Measurements from ENCODE around the gene DNAI1.
A peak's percentile ranks its signal among the peaks of the same experiment; 100 is the strongest.

The DNAI1 gene

DNA sequence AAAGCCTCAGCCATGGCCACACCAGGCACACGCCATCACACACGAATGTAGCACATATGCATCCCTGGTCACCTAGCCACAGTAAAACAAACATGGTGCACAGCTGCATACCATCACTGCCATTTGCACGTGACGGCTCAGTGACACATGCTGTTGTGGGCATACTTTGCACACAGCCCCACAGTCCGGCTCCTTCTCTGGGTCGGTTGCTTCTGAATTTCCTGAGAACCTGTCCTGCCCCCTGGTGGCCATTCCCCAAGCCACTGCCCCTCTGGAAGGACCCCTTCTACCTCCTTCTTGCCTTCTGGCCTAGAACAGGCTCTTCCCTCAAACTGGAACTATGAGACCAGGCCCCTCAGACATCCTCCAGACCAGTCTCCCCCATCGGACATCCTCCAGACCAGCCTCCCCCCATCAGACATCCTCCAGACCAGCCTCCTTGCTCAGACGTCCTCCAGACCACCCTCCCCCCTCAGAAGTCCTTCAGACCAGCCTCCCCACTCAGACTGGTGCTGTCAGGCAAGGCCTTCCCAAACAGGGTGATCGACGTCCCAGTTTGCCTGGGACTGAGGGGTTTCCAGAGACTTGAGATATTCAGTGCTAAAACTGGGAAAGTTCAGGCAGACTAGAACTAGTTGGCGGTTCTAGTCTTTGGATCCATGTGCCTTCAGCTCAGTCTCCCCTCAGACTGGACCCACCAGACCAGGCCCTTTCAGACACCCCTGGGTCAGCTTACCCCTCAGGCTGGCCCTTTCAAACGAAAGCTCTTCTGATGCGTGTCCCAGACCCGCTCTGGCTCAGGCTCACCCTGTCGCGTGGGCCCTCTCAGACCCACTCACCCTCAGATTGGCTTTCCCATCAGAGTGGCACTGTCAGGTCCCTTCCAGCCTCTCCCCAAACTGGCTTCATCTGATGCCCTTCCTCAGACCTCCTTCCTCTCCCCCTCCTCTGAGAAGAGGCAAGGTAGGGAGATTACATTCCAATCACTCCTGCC lies 88.5 kb downstream of the DNAI1 start:
- H3K9ac ChIP-seq (ENCODE audit: low read length in 5 of 5) = peak overlapping the region in 1 of 5 donors; percentile 12
- H3K4me3 ChIP-seq (ENCODE audit: low read depth in 1 of 5, low read length in 5 of 5) = no peak overlapping the region
- H3K4me1 ChIP-seq (ENCODE audit: control insufficient read depth in 5 of 5, insufficient read depth in 5 of 5, low read length in 5 of 5) = peaks cover 0 to 6% (median 5%) of the 10 kb centered on the region in 5 donors
- peaks cover 0 to 6% (median 4%) of the 10 kb centered on the region in 5 donors for H3K36me3 ChIP-seq (ENCODE audit: control insufficient read depth in 5 of 5, insufficient read depth in 5 of 5, low read length in 5 of 5)
- H3K9me3 ChIP-seq (ENCODE audit: control insufficient read depth in 5 of 5, low read length in 5 of 5) = peaks cover 0 to under 1% (median 0%) of the 10 kb centered on the region in 5 donors
- H3K27me3 ChIP-seq (ENCODE audit: control insufficient read depth in 5 of 5, insufficient read depth in 4 of 5, low read length in 5 of 5) = peaks cover 0 to 5% (median 0%) of the 10 kb centered on the region in 5 donors
- H3K27ac ChIP-seq (ENCODE audit: low read depth, low read length) = no peak overlapping the region

DNA sequence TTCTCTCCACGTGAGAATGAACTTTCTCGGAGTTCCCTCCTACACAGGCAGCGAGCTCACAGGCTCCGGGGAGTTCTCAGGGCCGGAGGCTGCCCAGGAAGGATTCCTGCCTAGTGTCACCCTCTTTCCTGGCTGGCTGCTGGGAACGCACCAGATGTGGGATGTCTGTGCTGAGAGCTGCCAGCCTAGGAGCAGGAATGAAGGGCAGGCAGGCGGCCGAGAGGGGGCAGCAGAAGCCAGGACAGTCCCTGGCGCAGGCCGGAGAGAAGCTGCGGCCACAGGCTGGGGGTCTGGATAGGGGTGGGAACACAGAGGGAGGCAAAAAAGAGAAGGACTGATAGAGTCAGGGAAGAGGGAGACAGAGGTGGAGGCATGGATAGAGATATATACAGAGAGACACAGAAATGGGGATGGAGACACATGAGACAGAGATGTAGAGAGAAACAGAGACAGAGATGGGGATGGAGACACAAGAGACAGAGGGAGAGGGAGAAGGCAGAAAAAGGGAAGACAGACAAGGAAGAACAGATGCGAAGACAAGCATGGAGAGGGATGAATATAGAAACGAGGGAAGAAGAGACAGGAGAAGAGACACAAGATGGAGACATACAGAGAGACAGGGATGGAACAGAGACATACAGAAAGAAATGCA lies 89.5 kb downstream of the DNAI1 start:
- Histone ChIP-seq H3K4me1 (ENCODE audit: control insufficient read depth in 5 of 5, insufficient read depth in 5 of 5, low read length in 5 of 5) (peaks cover 0 to 6% (median 5%) of the 10 kb centered on the region in 5 donors), H3K9me3 (ENCODE audit: control insufficient read depth in 5 of 5, low read length in 5 of 5) (no peaks in the 10 kb centered on the region), H3K27ac (ENCODE audit: low read depth, low read length) (no peak overlapping the region), H3K27me3 (ENCODE audit: control insufficient read depth in 5 of 5, insufficient read depth in 4 of 5, low read length in 5 of 5) (peaks cover 0 to 5% (median 0%) of the 10 kb centered on the region in 5 donors), H3K4me3 (ENCODE audit: low read depth in 1 of 5, low read length in 5 of 5) (no peak overlapping the region), H3K36me3 (ENCODE audit: control insufficient read depth in 5 of 5, insufficient read depth in 5 of 5, low read length in 5 of 5) (peaks cover 0 to 15% (median 4%) of the 10 kb centered on the region in 5 donors), H3K9ac (ENCODE audit: low read length in 5 of 5) (peak overlapping the region in 1 of 5 donors; percentile 12)

DNA sequence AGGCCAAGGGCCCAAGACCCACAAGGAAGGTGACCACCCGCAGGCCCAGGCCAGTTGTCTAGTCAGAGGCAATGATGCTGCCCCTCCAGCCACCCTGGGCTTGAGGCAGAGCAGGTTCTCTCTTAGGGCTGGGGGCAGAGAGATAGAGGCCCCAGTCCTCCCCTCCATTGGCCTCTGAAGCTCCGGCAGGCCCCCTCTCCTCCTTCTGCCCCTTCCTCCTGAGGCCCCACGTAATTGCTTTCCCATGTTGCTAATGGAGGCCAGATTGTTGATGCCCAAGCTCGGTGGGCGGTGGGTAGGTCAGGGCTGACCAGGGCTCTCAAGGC lies 90.8 kb downstream of the DNAI1 start:
- no peak overlapping the region for H3K9ac ChIP-seq (ENCODE audit: low read length in 5 of 5)
- peaks cover 0 to 27% (median 14%) of the 10 kb centered on the region in 5 donors for H3K36me3 ChIP-seq (ENCODE audit: control insufficient read depth in 5 of 5, insufficient read depth in 5 of 5, low read length in 5 of 5)
- H3K4me1 ChIP-seq (ENCODE audit: control insufficient read depth in 5 of 5, insufficient read depth in 5 of 5, low read length in 5 of 5) = peaks cover 0 to 6% (median 5%) of the 10 kb centered on the region in 5 donors
- peaks cover 0 to 5% (median 0%) of the 10 kb centered on the region in 5 donors for H3K27me3 ChIP-seq (ENCODE audit: control insufficient read depth in 5 of 5, insufficient read depth in 4 of 5, low read length in 5 of 5)
- H3K4me3 ChIP-seq (ENCODE audit: low read depth in 1 of 5, low read length in 5 of 5) = no peak overlapping the region
- H3K9me3 ChIP-seq (ENCODE audit: control insufficient read depth in 5 of 5, low read length in 5 of 5) = no peaks in the 10 kb centered on the region
- no peak overlapping the region for H3K27ac ChIP-seq (ENCODE audit: low read depth, low read length)

DNA sequence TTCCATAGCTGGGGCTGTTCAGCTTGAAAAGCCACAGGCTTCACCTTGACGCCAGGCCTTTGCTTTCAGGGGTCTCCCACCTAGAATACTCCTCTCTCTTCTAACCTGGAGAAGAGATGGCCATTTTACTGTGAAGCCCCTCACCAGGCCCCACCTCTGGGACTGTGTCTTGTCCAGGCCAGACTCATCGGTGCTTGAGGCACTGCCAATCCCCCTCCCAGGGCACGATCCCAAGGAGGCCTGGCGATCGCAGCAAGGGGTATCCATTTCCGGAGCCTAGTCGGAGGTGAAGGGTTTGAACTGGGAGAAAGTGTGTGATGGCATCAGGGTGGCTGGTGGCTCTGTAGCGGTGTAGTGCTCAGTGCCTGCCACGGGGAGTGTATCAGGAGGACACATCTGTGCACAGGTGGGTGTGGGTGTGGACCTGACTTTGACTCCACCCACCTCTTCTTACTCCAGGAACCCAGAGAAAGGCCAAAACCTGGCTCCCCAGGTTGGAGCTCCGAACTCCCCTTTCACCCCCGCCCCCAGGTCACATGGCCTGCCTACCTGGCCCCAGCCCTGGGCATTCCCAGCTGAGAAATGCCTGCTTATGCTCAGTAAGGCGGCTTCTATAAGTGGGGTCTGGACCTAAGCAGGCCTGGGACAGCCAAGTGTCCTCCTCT lies 91.5 kb downstream of the DNAI1 start:
- Histone ChIP-seq H3K27ac (ENCODE audit: low read depth, low read length) (no peak overlapping the region), H3K9me3 (ENCODE audit: control insufficient read depth in 5 of 5, low read length in 5 of 5) (no peaks in the 10 kb centered on the region), H3K36me3 (ENCODE audit: control insufficient read depth in 5 of 5, insufficient read depth in 5 of 5, low read length in 5 of 5) (peaks cover 0 to 33% (median 15%) of the 10 kb centered on the region in 5 donors), H3K27me3 (ENCODE audit: control insufficient read depth in 5 of 5, insufficient read depth in 4 of 5, low read length in 5 of 5) (peaks cover 0 to 5% (median 0%) of the 10 kb centered on the region in 5 donors), H3K4me3 (ENCODE audit: low read depth in 1 of 5, low read length in 5 of 5) (no peak overlapping the region), H3K4me1 (ENCODE audit: control insufficient read depth in 5 of 5, insufficient read depth in 5 of 5, low read length in 5 of 5) (peaks cover 1 to 14% (median 6%) of the 10 kb centered on the region in 5 donors), H3K9ac (ENCODE audit: low read length in 5 of 5) (no peak overlapping the region)

DNA sequence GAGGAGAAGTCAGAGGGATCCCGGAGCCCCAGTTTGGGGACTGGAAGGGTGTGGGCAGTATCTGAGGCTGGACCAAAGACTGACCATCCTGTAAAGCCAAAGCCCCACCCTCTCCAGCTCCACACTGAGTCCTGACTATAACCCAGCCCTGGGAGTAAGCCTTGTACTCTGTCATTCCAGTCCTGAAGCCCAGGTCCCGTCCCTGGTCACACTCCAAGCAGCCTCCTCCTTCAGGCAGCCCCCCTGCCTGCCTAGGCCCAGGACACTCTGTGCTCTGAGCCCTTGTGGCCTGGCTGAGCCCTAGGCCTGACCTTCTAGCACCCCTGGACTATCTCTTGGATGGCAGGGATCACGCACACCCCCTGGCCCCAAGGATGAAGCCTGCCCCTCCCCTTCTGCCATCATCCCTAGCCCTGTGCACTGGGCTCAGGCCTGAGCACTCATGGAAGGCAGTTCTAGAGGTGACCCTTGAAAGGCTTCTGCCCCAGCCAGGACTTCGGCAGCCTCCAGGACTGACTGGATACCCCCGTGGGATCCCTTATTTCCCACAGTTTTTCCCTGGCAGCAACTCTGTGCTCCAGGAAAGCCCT lies 92.2 kb downstream of the DNAI1 start:
- Histone ChIP-seq H3K27ac (ENCODE audit: low read depth, low read length) (no peak overlapping the region), H3K9me3 (ENCODE audit: control insufficient read depth in 5 of 5, low read length in 5 of 5) (no peaks in the 10 kb centered on the region), H3K9ac (ENCODE audit: low read length in 5 of 5) (no peak overlapping the region), H3K27me3 (ENCODE audit: control insufficient read depth in 5 of 5, insufficient read depth in 4 of 5, low read length in 5 of 5) (peaks cover 0 to 4% (median 0%) of the 10 kb centered on the region in 5 donors), H3K4me3 (ENCODE audit: low read depth in 1 of 5, low read length in 5 of 5) (no peak overlapping the region), H3K36me3 (ENCODE audit: control insufficient read depth in 5 of 5, insufficient read depth in 5 of 5, low read length in 5 of 5) (peaks cover 0 to 33% (median 15%) of the 10 kb centered on the region in 5 donors), H3K4me1 (ENCODE audit: control insufficient read depth in 5 of 5, insufficient read depth in 5 of 5, low read length in 5 of 5) (peaks cover 4 to 19% (median 9%) of the 10 kb centered on the region in 5 donors)

DNA sequence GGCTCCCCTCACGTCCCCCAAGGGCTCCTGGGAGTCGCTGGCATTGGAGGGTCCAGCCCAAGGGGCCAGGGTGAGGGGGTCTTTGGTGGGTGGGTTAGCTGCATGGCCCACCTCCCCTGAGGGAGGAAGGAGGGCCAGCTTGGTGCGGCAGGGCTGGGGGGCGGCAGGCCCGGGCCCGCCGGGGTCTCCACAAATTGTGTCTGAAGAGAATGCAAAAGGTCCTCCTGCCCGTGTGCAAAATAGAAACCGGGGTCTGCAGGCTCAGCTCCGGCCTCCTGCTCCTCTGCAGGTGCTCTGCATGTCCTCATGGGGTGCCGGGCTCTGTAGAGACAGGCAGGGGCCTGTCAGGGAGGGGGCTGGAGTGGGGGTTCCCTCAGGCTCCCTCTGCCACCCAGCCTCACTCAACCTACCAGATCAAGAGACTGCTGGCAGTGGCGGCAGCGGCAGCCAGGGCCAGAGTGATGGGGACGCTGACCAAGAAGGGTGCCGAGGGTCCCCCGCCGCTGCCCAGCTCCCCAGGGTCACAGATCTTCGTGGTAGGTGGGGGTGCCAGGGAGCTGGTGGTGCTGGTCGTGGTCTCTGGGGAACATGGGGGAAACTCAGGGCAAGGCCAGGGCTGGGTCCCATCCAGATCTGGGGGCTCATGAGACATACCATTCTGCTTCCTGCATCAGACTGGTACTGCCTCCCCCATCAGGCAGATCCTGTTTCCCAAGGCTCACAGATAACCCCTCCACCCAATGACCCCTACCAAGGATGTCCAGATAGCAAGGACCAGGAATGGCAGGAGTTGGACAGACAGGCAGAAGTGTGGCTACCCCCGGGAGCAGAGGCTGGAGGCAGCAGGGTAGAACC lies 93.4 kb downstream of the DNAI1 start:
- Histone ChIP-seq H3K9ac (ENCODE audit: low read length in 5 of 5) (no peak overlapping the region), H3K27ac (ENCODE audit: low read depth, low read length) (no peak overlapping the region), H3K4me3 (ENCODE audit: low read depth in 1 of 5, low read length in 5 of 5) (no peak overlapping the region), H3K9me3 (ENCODE audit: control insufficient read depth in 5 of 5, low read length in 5 of 5) (no peaks in the 10 kb centered on the region), H3K36me3 (ENCODE audit: control insufficient read depth in 5 of 5, insufficient read depth in 5 of 5, low read length in 5 of 5) (peaks cover 0 to 34% (median 15%) of the 10 kb centered on the region in 5 donors), H3K27me3 (ENCODE audit: control insufficient read depth in 5 of 5, insufficient read depth in 4 of 5, low read length in 5 of 5) (peaks cover 0 to 4% (median 0%) of the 10 kb centered on the region in 5 donors), H3K4me1 (ENCODE audit: control insufficient read depth in 5 of 5, insufficient read depth in 5 of 5, low read length in 5 of 5) (peaks cover 2 to 19% (median 9%) of the 10 kb centered on the region in 5 donors)

DNA sequence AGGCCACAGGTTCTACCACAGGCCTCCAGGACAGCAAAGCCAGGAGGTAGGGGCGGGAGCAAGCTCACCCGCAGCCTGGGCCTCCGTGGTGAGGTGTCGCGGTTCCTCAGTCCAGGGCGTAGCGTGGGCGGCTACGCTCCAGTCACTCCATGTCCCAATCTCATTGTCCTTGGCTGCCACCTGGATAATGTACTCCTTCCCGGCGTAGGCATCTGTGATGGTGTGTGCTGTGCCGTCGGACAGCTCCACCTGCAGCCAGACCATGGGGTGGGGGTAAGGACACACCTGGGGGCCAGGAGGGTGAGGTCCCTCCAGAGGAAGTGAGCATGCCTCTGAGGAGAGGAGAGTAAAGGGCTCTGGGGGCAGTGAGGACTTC lies 94.0 kb downstream of the DNAI1 start:
- H3K4me1 ChIP-seq (ENCODE audit: control insufficient read depth in 5 of 5, insufficient read depth in 5 of 5, low read length in 5 of 5) = peaks cover 2 to 16% (median 7%) of the 10 kb centered on the region in 5 donors
- peaks cover 0 to 38% (median 18%) of the 10 kb centered on the region in 5 donors for H3K36me3 ChIP-seq (ENCODE audit: control insufficient read depth in 5 of 5, insufficient read depth in 5 of 5, low read length in 5 of 5)
- no peaks in the 10 kb centered on the region for H3K9me3 ChIP-seq (ENCODE audit: control insufficient read depth in 5 of 5, low read length in 5 of 5)
- H3K27me3 ChIP-seq (ENCODE audit: control insufficient read depth in 5 of 5, insufficient read depth in 4 of 5, low read length in 5 of 5) = peaks cover 0 to 5% (median 1%) of the 10 kb centered on the region in 5 donors
- no peak overlapping the region for H3K4me3 ChIP-seq (ENCODE audit: low read depth in 1 of 5, low read length in 5 of 5)
- H3K9ac ChIP-seq (ENCODE audit: low read length in 5 of 5) = no peak overlapping the region
- H3K27ac ChIP-seq (ENCODE audit: low read depth, low read length) = no peak overlapping the region

DNA sequence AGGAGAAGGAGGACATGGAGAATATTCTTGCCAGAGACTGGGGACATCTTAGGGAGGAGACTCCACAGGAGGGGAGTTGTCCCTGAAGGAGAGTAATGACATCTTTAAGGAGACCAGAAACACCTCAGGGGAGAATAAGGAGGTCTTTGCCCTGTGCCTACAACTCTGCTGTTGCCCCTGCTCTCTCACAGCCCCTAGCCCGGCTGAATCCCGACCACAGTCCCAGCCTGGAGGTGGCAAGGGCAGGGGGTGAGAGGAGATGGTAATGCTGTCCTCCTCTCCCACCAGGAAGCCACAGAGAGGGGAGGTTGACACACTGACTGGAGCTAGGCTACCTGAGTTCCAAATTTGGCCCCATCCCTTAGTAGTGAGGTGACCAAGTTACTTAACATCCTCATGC lies 94.4 kb downstream of the DNAI1 start:
- H3K36me3 ChIP-seq (ENCODE audit: control insufficient read depth in 5 of 5, insufficient read depth in 5 of 5, low read length in 5 of 5) = peaks cover 0 to 39% (median 18%) of the 10 kb centered on the region in 5 donors
- peaks cover 2 to 14% (median 6%) of the 10 kb centered on the region in 5 donors for H3K4me1 ChIP-seq (ENCODE audit: control insufficient read depth in 5 of 5, insufficient read depth in 5 of 5, low read length in 5 of 5)
- no peak overlapping the region for H3K9ac ChIP-seq (ENCODE audit: low read length in 5 of 5)
- H3K27me3 ChIP-seq (ENCODE audit: control insufficient read depth in 5 of 5, insufficient read depth in 4 of 5, low read length in 5 of 5) = peaks cover 0 to 7% (median 0%) of the 10 kb centered on the region in 5 donors
- H3K4me3 ChIP-seq (ENCODE audit: low read depth in 1 of 5, low read length in 5 of 5) = no peak overlapping the region
- H3K27ac ChIP-seq (ENCODE audit: low read depth, low read length) = no peak overlapping the region
- no peaks in the 10 kb centered on the region for H3K9me3 ChIP-seq (ENCODE audit: control insufficient read depth in 5 of 5, low read length in 5 of 5)

All from subcutaneous abdominal adipose tissue (tissue), 5 donors.